Measurements from ENCODE around the gene FHIT.

The FHIT gene

DNA sequence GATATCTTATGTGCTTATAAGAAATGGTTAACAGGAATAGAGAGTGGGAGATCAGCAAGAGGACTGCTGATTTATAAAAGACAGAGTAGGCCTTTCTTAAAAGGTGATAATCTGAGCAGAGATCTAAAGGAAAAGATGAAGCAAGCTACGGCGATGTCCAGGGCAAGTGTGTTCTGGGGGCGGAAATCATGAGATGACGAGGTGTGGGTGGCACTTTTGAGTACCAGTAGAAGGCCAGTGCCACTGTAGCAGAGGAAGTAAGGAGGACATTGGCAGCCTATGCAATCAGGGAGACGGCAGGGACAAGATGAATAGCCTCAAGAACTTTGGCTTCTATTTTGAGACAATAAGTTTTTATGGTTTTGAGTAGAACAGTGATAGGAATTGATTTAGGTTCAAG is 492.4 kb downstream of the FHIT start:
- TF ChIP-seq, protein P1, sequence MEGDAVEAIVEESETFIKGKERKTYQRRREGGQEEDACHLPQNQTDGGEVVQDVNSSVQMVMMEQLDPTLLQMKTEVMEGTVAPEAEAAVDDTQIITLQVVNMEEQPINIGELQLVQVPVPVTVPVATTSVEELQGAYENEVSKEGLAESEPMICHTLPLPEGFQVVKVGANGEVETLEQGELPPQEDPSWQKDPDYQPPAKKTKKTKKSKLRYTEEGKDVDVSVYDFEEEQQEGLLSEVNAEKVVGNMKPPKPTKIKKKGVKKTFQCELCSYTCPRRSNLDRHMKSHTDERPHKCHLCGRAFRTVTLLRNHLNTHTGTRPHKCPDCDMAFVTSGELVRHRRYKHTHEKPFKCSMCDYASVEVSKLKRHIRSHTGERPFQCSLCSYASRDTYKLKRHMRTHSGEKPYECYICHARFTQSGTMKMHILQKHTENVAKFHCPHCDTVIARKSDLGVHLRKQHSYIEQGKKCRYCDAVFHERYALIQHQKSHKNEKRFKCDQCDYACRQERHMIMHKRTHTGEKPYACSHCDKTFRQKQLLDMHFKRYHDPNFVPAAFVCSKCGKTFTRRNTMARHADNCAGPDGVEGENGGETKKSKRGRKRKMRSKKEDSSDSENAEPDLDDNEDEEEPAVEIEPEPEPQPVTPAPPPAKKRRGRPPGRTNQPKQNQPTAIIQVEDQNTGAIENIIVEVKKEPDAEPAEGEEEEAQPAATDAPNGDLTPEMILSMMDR (IDR thresholded peaks at IDR 0.05; ENCODE audit: low read depth, low read length) = no peak
- no peak overlapping the region for H3K4me3 ChIP-seq (ENCODE audit: low read depth, low read length)

DNA sequence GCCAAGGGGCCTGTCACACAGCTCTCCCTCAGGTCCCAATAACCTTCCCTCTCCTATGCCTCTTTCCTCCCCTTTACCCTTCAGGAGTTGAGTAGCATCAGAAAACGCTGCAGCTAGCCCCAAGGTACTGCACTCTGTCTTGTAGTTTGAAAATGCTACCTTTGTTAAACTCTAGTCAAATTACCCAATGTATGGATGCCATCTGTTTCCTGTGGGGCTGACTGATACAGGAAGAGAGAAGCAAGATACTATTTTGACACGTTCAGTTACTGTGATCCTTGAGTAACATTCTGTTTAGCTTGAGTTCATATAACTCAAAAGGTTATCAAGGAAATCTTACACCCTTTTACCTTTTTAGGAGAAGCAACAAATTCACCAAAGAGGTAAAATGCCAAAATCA is 493.1 kb downstream of the FHIT start:
- TF ChIP-seq, protein P1 (IDR thresholded peaks at IDR 0.05; ENCODE audit: low read depth, low read length) = no peak
- H3K4me3 ChIP-seq (ENCODE audit: low read depth, low read length) = no peak overlapping the region

DNA sequence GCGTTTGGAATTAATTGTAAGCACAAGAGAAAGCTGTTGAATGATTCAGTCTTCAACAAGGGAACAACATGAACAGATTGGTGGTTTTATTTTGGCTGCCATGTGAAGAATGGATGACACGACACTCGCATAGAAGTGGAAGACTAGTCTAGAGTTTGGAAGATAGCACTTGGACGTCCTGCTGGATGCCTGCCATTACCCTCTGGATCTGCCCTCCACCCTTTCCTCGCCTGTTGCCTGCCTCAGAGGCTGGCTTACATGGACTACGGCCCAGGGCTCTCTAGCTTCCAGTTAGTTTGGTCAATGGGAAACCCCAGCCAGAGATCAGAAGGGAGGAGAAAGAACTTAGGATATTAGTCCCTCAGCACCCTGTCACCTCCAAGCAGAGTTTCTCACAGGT is 493.5 kb downstream of the FHIT start:
- TF ChIP-seq, protein P1 (IDR thresholded peaks at IDR 0.05; ENCODE audit: low read depth, low read length) = no peak
- no peak overlapping the region for H3K4me3 ChIP-seq (ENCODE audit: low read depth, low read length)

DNA sequence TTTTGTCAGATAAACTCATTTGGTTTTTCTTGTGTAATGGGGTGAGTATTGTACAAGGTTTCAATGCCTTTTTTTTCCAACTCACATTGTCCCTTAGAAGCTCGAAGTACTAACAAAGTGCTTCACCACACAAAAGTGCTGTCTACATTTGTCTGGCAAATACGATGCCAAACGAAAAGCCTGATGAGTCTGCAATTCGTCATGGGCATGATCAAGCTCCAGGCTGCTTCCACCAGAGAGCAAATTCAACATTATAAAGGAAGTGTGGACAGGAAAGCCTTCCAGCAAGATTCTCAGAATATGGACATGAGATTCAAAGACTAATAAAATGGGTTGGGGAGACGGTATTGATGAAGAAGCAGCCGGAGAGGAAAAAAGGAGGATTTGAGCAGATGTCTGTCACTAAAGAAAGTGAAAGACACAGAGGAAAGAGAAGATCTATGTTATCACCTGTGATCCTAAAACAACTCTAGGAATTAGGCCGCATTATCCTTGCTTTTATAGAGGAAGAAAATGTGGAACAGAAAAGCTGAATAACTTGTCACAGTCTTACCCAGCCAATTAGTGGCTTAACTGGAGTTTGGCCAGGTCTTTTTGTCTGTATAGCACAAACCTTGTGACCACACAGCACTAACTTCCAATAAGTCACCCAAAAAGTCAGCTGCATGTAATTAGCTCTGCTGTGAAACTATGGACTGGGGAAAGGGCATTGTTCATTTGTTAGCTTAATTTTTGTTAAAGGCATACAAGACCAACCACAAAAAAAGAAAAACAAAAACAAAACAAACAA is 494.8 kb downstream of the FHIT start:
- TF ChIP-seq, protein P1 (IDR thresholded peaks at IDR 0.05; ENCODE audit: low read depth, low read length) = no peak
- no peak overlapping the region for H3K4me3 ChIP-seq (ENCODE audit: low read depth, low read length)

DNA sequence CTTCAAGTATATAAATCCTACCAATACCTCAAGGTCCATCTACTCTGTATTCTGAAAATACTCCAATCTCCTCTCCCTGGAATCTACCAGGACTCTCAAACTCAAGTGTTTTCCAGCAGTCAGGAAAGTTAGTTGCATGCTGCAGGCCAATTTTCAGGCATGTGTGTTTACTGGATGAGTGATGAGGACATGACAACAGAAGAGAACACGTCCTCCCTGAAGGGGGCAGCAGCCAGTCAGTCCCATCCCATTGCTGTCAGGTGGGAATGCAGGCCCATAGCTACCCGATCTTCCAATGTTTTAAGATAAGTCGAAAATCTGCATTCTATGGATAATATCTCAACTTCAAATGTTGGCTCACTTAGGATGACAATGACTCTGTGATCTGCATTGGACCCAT is 496.2 kb downstream of the FHIT start:
- H3K4me3 ChIP-seq (ENCODE audit: low read depth, low read length) = no peak overlapping the region
- TF ChIP-seq, protein P1 (IDR thresholded peaks at IDR 0.05; ENCODE audit: low read depth, low read length) = no peak

DNA sequence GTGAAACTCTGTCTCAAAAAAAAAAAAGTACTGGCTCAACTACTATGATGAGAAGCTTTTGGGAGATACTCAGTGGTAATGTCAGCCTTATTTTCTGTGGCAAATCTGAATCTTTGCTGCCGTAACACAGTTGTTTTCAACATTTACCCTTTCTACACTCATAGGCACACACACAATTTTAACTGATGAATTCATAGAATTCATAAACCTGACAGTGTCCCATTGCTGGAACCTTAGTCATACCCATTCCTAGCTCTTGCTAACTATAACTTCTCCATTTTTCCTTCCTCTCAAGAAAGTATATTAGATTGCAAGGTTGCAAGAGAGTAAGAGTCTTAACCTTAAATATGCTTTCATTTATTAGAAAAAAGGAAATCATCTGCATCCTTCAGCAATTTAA is 496.6 kb downstream of the FHIT start:
- TF ChIP-seq, protein P1 (IDR thresholded peaks at IDR 0.05; ENCODE audit: low read depth, low read length) = no peak
- H3K4me3 ChIP-seq (ENCODE audit: low read depth, low read length) = no peak overlapping the region

DNA sequence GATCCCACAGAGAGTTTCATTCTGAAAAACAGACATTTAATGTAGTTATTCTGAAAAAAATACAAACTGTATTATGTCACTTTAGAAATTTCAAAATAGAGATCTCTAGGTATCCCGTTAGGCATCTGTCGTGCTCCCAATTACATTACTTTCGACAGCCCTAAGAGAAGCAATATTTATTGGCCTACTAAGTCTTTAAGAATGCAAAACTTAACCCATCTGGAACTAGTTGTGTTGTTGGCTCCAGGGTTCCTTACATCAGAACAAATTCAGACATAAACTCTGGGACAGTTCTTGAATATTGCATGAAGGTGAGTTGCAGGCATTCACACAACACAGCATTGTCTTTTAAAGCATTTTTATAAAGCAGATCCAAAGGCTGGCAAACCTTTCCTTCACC is 498.4 kb downstream of the FHIT start:
- TF ChIP-seq, protein P1 (IDR thresholded peaks at IDR 0.05; ENCODE audit: low read depth, low read length) = no peak
- no peak overlapping the region for H3K4me3 ChIP-seq (ENCODE audit: low read depth, low read length)
